HepG2 (cell line): ENCODE measurements around the gene HARBI1. TPM values are rescaled to one million over a fixed set of nuclear protein-coding genes. Genes with fewer than 3 reads are reported as not detected.

ENCODE experiments used
- AGO2 ChIP-seq: fragments of 200-400 bp; formaldehyde crosslinking; optimal IDR thresholded peaks from 2 replicates; pipeline ENCODE3; 2017; ENCODE audit warnings: mild to moderate bottlenecking, low read depth, low read length, moderate library complexity
- FOXP4 ChIP-seq: sonication (generic); formaldehyde crosslinking; IDR thresholded peaks from 2 replicates; pipeline ENCODE4 v1.4.0; 2020; ENCODE audit warnings: missing genetic modification reagents
- MXI1 ChIP-seq: IDR thresholded peaks from 3 replicates; pipeline ENCODE4 v1.6.1; 2012; ENCODE audit warnings: low read depth, low read length, inconsistent platforms, borderline replicate concordance
- NAIF1 ChIP-seq: sonication (generic); formaldehyde crosslinking; IDR thresholded peaks from 2 replicates; pipeline ENCODE4 v1.5.0; 2020; ENCODE audit warnings: mild to moderate bottlenecking, missing genetic modification reagents, borderline replicate concordance
- SOX6 ChIP-seq, 2 experiments: fragments of 450-650 bp in 1 of 2; sonication (generic) in 1 of 2; formaldehyde crosslinking in 1 of 2; IDR thresholded peaks; 2 replicates each; pipeline versions ENCODE4 v1.4.0 to v1.6.1; 2017 to 2020; ENCODE audit warnings: antibody characterized with exemption in 1 of 2, mild to moderate bottlenecking in 1 of 2, missing genetic modification reagents in 1 of 2
- SPEN ChIP-seq: sonication (generic); formaldehyde crosslinking; IDR thresholded peaks from 2 replicates; pipeline ENCODE4 v1.5.1; 2020; ENCODE audit warnings: low read depth, mild to moderate bottlenecking, missing genetic modification reagents
- ZC3H4 ChIP-seq: sonication (generic); formaldehyde crosslinking; IDR thresholded peaks from 2 replicates; pipeline ENCODE4 v1.4.0; 2020; ENCODE audit warnings: missing genetic modification reagents, borderline replicate concordance
- ZNF256 ChIP-seq: sonication (generic); formaldehyde crosslinking; conservative IDR thresholded peaks from 2 replicates; pipeline ENCODE4 v1.4.0; 2020; ENCODE audit warnings: missing genetic modification reagents
- ZNF33B ChIP-seq: sonication (generic); formaldehyde crosslinking; IDR thresholded peaks from 2 replicates; pipeline ENCODE4 v1.5.1; 2020; ENCODE audit warnings: mild to moderate bottlenecking, missing genetic modification reagents
- ZNF609 ChIP-seq: sonication (generic); formaldehyde crosslinking; IDR thresholded peaks from 2 replicates; pipeline ENCODE4 v1.4.0; 2020; ENCODE audit warnings: mild to moderate bottlenecking, missing genetic modification reagents, borderline replicate concordance
- ZNF713 ChIP-seq: sonication (generic); formaldehyde crosslinking; IDR thresholded peaks from 2 replicates; pipeline ENCODE4 v1.4.0; 2020; ENCODE audit warnings: mild to moderate bottlenecking, missing genetic modification reagents
- ZNF768 ChIP-seq: sonication (generic); formaldehyde crosslinking; IDR thresholded peaks from 2 replicates; pipeline ENCODE4 v1.4.0; 2020; ENCODE audit warnings: missing genetic modification reagents
- ZNF780A ChIP-seq: sonication (generic); formaldehyde crosslinking; IDR thresholded peaks from 2 replicates; pipeline ENCODE4 v1.8.0; 2022; ENCODE audit warnings: mild to moderate bottlenecking, missing genetic modification reagents, moderate library complexity
- polyA plus RNA-seq, 8 experiments: library from polyadenylated mRNA; depleted of rRNA in 3 of 8; stranded (reverse) in 7 of 8; unstranded in 1 of 8; fragments of >200 nt; fragmentation: Illumina TruSeq in 4 of 8; extraction: Trizol in 4 of 8; gene quantifications; 2 replicates each; pipeline versions ENCODE4 v1.2.1 to v1.2.3, GENCODE V29; 2011 to 2016; ENCODE audit warnings: low read depth in 4 of 8, missing spikeins in 1 of 8, mixed read lengths in 1 of 8; ENCODE audit not compliant: insufficient read depth in 1 of 8
- total RNA-seq, 5 experiments: library from RNA; depleted of rRNA; stranded (reverse); fragments of >200 nt; fragmentation: Illumina TruSeq; extraction: Trizol; gene quantifications; 2 replicates each; pipeline ENCODE4 v1.2.3, GENCODE V29; 2016; ENCODE audit warnings: low read depth in 1 of 5
- TF ChIP-seq, protein P1 (sequence below): IDR thresholded peaks from 2 replicates; pipeline ENCODE4 v1.6.1; 2016; ENCODE audit warnings: low read depth, borderline replicate concordance
- TF ChIP-seq, protein P2 (sequence below): sonication (generic); formaldehyde crosslinking; IDR thresholded peaks from 2 replicates; pipeline ENCODE4 v1.4.0; 2020; ENCODE audit warnings: missing genetic modification reagents

The HARBI1 gene
- total and polyA plus RNA-seq, 2 of the 13 experiments (the other 11 are each of a cell fraction or from before 2014, with no cell fraction given), result 2.5 to 4.8 TPM

- TF ChIP-seq ZNF609 (CRISPR knock-in tag) (no peak), MXI1 (peak; percentile 77; the same call in 2 of the 3 replicates), ZNF780A (CRISPR knock-in tag) (no peak), SOX6 (IDR thresholded peaks at IDR 0.05) (no peak), SOX6 (CRISPR knock-in tag; IDR thresholded peaks at IDR 0.05) (peak; percentile 74), ZNF713 (no peak), SPEN (CRISPR knock-in tag) (no peak; the same call in 1 of the 2 replicates), ZNF256 (CRISPR knock-in tag) (no peak), NAIF1 (CRISPR knock-in tag) (0 out of 2 replicates have a peak, but pooled peaks have one; percentile 69), ZNF768 (CRISPR knock-in tag) (peak; percentile 68; the same call in 1 of the 2 replicates), ZNF33B (CRISPR knock-in tag) (no peak), ZC3H4 (CRISPR knock-in tag) (no peak), FOXP4 (CRISPR knock-in tag) (peak; percentile 86), AGO2 (peak; percentile 92)
- TF ChIP-seq, protein P1, sequence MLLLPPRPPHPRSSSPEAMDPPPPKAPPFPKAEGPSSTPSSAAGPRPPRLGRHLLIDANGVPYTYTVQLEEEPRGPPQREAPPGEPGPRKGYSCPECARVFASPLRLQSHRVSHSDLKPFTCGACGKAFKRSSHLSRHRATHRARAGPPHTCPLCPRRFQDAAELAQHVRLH (CRISPR knock-in tag), result peak; percentile 90; the same call in 1 of the 2 replicates
- TF ChIP-seq, protein P2, sequence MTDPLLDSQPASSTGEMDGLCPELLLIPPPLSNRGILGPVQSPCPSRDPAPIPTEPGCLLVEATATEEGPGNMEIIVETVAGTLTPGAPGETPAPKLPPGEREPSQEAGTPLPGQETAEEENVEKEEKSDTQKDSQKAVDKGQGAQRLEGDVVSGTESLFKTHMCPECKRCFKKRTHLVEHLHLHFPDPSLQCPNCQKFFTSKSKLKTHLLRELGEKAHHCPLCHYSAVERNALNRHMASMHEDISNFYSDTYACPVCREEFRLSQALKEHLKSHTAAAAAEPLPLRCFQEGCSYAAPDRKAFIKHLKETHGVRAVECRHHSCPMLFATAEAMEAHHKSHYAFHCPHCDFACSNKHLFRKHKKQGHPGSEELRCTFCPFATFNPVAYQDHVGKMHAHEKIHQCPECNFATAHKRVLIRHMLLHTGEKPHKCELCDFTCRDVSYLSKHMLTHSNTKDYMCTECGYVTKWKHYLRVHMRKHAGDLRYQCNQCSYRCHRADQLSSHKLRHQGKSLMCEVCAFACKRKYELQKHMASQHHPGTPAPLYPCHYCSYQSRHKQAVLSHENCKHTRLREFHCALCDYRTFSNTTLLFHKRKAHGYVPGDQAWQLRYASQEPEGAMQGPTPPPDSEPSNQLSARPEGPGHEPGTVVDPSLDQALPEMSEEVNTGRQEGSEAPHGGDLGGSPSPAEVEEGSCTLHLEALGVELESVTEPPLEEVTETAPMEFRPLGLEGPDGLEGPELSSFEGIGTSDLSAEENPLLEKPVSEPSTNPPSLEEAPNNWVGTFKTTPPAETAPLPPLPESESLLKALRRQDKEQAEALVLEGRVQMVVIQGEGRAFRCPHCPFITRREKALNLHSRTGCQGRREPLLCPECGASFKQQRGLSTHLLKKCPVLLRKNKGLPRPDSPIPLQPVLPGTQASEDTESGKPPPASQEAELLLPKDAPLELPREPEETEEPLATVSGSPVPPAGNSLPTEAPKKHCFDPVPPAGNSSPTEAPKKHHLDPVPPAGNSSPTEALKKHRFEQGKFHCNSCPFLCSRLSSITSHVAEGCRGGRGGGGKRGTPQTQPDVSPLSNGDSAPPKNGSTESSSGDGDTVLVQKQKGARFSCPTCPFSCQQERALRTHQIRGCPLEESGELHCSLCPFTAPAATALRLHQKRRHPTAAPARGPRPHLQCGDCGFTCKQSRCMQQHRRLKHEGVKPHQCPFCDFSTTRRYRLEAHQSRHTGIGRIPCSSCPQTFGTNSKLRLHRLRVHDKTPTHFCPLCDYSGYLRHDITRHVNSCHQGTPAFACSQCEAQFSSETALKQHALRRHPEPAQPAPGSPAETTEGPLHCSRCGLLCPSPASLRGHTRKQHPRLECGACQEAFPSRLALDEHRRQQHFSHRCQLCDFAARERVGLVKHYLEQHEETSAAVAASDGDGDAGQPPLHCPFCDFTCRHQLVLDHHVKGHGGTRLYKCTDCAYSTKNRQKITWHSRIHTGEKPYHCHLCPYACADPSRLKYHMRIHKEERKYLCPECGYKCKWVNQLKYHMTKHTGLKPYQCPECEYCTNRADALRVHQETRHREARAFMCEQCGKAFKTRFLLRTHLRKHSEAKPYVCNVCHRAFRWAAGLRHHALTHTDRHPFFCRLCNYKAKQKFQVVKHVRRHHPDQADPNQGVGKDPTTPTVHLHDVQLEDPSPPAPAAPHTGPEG, result peak; percentile 71; the same call in 1 of the 2 replicates
These were observed 23.3 kb downstream of the HARBI1 start, which contains the start of gene AMBRA1 (continued) for GRCh38 chr11:46593550-46594373.
